Osteoblast (primary cell): Measurements from ENCODE around the gene HCN2. TPM values are rescaled to one million over a fixed set of nuclear protein-coding genes. Genes with fewer than 3 reads are reported as not detected.

Experiments
- DNase-seq: peaks from one replicate; pipeline ENCODE4 v3.0.0; 2011; ENCODE audit warnings: low spot score, mixed read lengths; ENCODE audit not compliant: insufficient read length; ENCODE audit errors: missing footprints
- H2AFZ ChIP-seq: 2 replicates; pipeline ENCODE4 v1.6.0; 2011; ENCODE audit warnings: mild to moderate bottlenecking, low read length
- H3K27ac ChIP-seq: 2 replicates; pipeline ENCODE4 v1.5.1; 2011; ENCODE audit warnings: mild to moderate bottlenecking, low read depth, low read length, moderate library complexity
- H3K27me3 ChIP-seq: 2 replicates; pipeline ENCODE4 v1.6.0; 2012; ENCODE audit warnings: mild to moderate bottlenecking, control low read depth, inconsistent platforms, low read length, moderate library complexity; ENCODE audit not compliant: insufficient read depth
- H3K36me3 ChIP-seq: 2 replicates; pipeline ENCODE4 v1.5.1; 2011; ENCODE audit warnings: mild to moderate bottlenecking, low read length, control low read depth, moderate library complexity; ENCODE audit not compliant: insufficient read depth
- H3K4me1 ChIP-seq: 2 replicates; pipeline ENCODE4 v1.5.1; 2011; ENCODE audit warnings: mild to moderate bottlenecking, low read length, control low read depth, moderate library complexity; ENCODE audit not compliant: insufficient read depth
- H3K4me2 ChIP-seq: 2 replicates; pipeline ENCODE4 v1.6.0; 2011; ENCODE audit warnings: mild to moderate bottlenecking, low read length; ENCODE audit not compliant: insufficient read depth
- H3K4me3 ChIP-seq: fragments of 200-600 bp; sonication (generic); 3 replicates; pipeline ENCODE4 v1.5.1; 2012; ENCODE audit warnings: mild to moderate bottlenecking, low read length, inconsistent platforms; ENCODE audit not compliant: insufficient read depth
- H3K79me2 ChIP-seq: 2 replicates; pipeline ENCODE4 v1.6.0; 2012; ENCODE audit warnings: mild to moderate bottlenecking, low read length, control low read depth, inconsistent platforms; ENCODE audit not compliant: insufficient read depth
- H3K9me3 ChIP-seq: 2 replicates; pipeline ENCODE4 v1.5.1; 2011; ENCODE audit warnings: low read depth, low read length, control low read depth
- H4K20me1 ChIP-seq: 2 replicates; pipeline ENCODE4 v1.6.0; 2012; ENCODE audit warnings: mild to moderate bottlenecking, low read length, control low read depth; ENCODE audit not compliant: insufficient read depth
- CTCF ChIP-seq: IDR thresholded peaks from 2 replicates; pipeline ENCODE4 v1.5.1; 2011; ENCODE audit warnings: mild to moderate bottlenecking, low read depth, low read length, moderate library complexity; ENCODE audit errors: extremely low read depth
- total RNA-seq: library from RNA; depleted of rRNA; stranded (reverse); fragments of >200 nt; gene quantifications from 2 replicates; pipeline ENCODE4 v1.2.3, GENCODE V29; 2012

HCN2 gene
- total RNA-seq, 1 donor = 1.4 TPM

DNA sequence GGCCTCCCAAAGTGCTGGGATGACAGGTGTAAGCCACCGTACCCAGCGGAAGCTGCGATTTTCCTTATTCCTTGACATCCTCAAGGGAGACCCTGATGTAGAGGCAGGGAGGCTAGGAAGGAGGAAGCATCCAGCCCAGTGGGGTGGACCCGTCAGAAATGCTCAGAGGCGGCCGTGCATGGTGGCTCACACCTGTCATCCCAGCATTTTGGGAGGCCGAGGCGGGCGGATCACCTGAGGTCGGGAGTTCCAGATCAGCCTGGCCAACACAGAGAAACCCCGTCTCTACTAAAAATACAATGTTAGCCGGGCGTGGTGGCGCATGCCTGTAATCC, 34.2 kb upstream of the HCN2 start:
- no peak for TF ChIP-seq CTCF
- Histone ChIP-seq H2AFZ (no peak overlapping the region), H3K9me3 (no peaks in the 10 kb centered on the region), H3K4me3 (no peak overlapping the region), H3K36me3 (no peaks in the 10 kb centered on the region), H3K27ac (no peak overlapping the region), H4K20me1 (no peaks in the 10 kb centered on the region), H3K79me2 (no peaks in the 10 kb centered on the region), H3K27me3 (no peaks in the 10 kb centered on the region), H3K4me2 (no peak overlapping the region), H3K4me1 (no peaks in the 10 kb centered on the region)
- no peak for DNase-seq

- H3K4me3 ChIP-seq = no peak overlapping the region
- H3K27ac ChIP-seq = no peak overlapping the region
- H3K9me3 ChIP-seq = no peaks in the 10 kb centered on the region
- no peaks in the 10 kb centered on the region for H3K36me3 ChIP-seq
- no peaks in the 10 kb centered on the region for H4K20me1 ChIP-seq
- no peak overlapping the region for H3K4me2 ChIP-seq
- H2AFZ ChIP-seq = no peak overlapping the region
- no peaks in the 10 kb centered on the region for H3K27me3 ChIP-seq
- DNase-seq = no peak
- no peaks in the 10 kb centered on the region for H3K4me1 ChIP-seq
- no peaks in the 10 kb centered on the region for H3K79me2 ChIP-seq
- TF ChIP-seq CTCF = no peak
These were observed 32.9 kb upstream of the HCN2 start for GRCh38 chr19:556611-557382.

DNA sequence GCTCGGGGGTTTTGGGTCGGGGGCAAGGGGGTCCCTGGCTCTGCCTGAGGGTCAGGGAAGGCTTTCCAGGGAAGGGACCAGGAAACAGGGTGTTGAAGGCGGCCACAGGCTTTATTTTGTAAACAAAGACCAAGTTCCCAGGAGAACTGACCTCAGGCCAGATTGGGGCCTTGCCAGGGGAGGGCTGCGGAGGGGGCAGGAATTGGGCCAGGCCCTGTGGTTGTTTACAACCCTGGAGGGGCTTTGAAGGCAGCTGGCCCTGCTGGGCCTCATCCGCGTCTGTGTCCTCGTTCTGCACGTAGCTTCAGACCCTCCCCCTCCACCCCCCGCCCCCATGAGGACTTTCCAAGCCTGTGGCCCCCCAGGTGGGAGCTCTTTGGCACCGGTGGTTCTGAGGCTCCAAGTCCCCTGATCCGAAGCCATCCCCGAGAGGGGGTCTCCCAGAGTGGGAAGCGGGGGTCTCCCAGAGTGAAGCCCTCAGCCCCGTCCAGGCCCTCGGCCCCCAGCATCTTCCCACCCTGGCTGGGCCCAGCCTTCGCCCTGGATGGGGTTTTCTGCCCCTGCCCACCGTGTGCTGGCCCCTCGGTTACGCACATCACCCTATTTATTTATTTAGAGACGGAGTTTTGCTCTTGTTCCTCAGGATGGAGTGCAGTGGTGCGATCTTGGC, 30.8 kb upstream of the HCN2 start:
- no peaks in the 10 kb centered on the region for H3K27me3 ChIP-seq
- H3K79me2 ChIP-seq = no peaks in the 10 kb centered on the region
- no peak for DNase-seq
- H2AFZ ChIP-seq = no peak overlapping the region
- H3K36me3 ChIP-seq = no peaks in the 10 kb centered on the region
- TF ChIP-seq CTCF = no peak
- no peak overlapping the region for H3K4me3 ChIP-seq
- no peaks in the 10 kb centered on the region for H3K4me1 ChIP-seq
- H3K9me3 ChIP-seq = no peaks in the 10 kb centered on the region
- no peaks in the 10 kb centered on the region for H4K20me1 ChIP-seq
- H3K4me2 ChIP-seq = no peak overlapping the region
- H3K27ac ChIP-seq = no peak overlapping the region

DNA sequence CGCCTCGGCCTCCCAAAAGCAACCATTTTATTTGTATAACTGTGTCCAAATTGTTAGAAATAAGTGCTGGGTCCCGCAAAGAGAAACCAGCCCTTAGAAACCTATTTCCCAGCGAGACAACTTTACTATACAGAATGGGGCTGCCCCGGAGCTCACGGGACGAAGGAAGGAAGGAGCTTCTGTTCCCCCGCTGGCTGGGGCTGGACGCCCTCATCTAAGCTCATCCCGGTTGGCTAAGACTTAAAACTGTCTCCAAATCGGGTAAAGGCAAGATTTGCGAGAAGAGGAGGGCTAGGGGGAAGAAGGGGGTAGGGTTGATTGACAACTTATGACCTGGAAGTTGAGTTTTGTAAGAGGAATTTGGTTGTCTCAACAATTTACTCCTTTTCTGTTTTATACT, 29.6 kb upstream of the HCN2 start:
- no peak for DNase-seq
- Histone ChIP-seq H3K9me3 (no peaks in the 10 kb centered on the region), H2AFZ (no peak overlapping the region), H3K4me2 (no peak overlapping the region), H3K27me3 (no peaks in the 10 kb centered on the region), H3K36me3 (no peaks in the 10 kb centered on the region), H3K4me1 (no peaks in the 10 kb centered on the region), H3K79me2 (no peaks in the 10 kb centered on the region), H4K20me1 (no peaks in the 10 kb centered on the region), H3K4me3 (no peak overlapping the region), H3K27ac (no peak overlapping the region)
- no peak for TF ChIP-seq CTCF
